Endometrial microvascular endothelial cells (primary cell): ENCODE measurements around the gene HBP1. TPM values are rescaled to one million over a fixed set of nuclear protein-coding genes. Genes with fewer than 3 reads are reported as not detected.
"Not testable (repeated sequence)": the region's sequence is repeated elsewhere in the genome, so short reads cannot be mapped to it uniquely, and the experiment has no call there.

Source experiments
- in situ Hi-C: cut with HindIII; loops from 2 replicates; pipeline ENCODE4 v1.10.0; 2017; ENCODE audit warnings: low sequenced_read_pairs, low pct_unique_long_range_greater_than_20kb; ENCODE audit errors: inconsistent ontology term
- total RNA-seq: library from RNA; depleted of rRNA; stranded (reverse); fragments of >200 nt; gene quantifications from one replicate; pipeline ENCODE4 v1.2.3, GENCODE V29; 2015; ENCODE audit errors: inconsistent ontology term

HBP1 gene
- total RNA-seq, 1 donor from 2014 or later: 53.6 TPM

DNA sequence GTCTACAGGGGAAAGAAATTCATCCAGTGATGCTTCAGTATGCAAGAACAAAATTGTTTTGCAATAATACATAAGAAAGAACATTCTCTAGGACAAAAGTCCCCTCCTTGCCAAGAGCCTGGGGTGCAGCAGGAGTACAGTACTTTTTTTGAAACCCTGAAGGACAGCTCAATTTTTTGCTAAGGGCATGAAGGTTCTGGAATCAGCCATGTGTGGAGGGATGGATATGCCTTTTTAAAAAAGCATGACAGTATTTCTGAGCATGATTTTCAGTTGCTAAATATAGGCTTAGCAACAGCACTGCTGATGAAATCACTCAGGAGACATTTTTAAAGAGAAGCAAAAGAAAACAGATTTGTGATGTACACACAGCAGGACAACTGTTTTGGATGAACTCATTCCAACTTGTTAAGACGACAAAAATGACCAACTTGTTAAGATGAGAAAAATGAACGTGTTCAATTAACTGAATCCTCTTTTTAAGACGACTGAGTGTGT lies 39.3 kb downstream of the HBP1 start:
- in situ Hi-C loops: no loop called here

- in situ Hi-C loops: no loop called here
Measured at GRCh38 chr7:107208563-107208962, 39.8 kb downstream of the HBP1 start.

DNA sequence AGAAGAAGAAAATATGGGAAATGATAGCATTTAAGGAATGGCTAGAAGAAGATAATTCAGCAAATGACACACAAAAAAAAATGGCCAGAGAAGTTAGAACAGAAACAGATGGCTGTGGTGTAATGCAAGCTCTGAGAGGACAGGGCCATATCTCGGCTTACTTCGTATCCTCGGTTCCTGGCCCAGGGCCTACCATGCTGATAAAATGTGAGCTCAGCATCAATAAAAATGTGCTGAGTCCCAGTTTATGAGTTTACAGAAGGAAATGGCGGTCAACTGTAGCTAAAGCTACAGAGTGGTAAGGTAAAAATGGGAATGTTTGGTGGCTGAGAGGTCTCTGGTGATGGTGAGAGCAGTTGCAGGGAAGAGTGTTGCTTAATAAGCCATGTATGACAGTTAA lies 40.8 kb downstream of the HBP1 start:
- in situ Hi-C loops: no loop called here

GRCh38 chr7:107210400-107210799 lies 41.6 kb downstream of the HBP1 start:
- in situ Hi-C loops: no loop called here

DNA sequence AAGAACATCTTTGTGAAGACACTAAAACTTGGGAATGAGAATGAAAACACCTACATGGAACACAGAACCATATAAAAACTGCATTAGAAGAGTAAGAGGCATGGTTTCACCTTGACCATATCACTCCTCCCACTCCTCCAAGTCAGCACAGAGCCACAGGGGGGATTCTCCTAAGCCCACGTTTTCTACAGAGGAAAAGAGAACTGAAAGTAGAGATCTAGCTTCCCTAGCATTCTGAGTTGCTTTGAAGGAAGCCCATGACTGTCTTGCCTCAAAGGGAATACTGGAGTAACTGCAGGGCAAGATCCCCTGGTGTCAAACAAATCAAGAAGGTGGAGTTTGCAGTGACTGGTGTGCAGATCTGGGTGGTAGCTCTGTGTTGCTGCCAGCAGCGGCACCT lies 43.9 kb downstream of the HBP1 start:
- in situ Hi-C loops: no loop called here

- in situ Hi-C loops: no loop called here
Measured at GRCh38 chr7:107213193-107213788, 44.5 kb downstream of the HBP1 start.

DNA sequence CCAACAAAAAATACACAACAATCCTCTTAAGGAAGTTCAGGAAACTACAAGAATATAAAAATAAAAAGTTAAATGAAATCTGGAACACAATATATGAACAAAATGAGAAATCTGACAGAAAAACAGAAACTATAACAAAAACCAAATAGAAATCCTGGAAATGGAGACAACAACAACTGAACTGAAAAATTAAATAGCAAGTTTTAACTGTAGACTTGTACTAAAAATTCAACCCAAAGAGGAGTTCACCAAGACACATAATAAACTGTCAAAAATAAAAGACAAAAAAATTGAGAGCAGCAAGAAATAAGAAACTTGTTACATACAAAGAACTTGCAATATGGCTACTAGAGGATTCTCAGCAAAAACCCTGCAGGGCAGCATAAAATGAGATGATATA lies 45.1 kb downstream of the HBP1 start:
- in situ Hi-C loops: no loop called here

- in situ Hi-C loops: no loop called here
Measured at GRCh38 chr7:107219563-107220244, 50.9 kb downstream of the HBP1 start.

DNA sequence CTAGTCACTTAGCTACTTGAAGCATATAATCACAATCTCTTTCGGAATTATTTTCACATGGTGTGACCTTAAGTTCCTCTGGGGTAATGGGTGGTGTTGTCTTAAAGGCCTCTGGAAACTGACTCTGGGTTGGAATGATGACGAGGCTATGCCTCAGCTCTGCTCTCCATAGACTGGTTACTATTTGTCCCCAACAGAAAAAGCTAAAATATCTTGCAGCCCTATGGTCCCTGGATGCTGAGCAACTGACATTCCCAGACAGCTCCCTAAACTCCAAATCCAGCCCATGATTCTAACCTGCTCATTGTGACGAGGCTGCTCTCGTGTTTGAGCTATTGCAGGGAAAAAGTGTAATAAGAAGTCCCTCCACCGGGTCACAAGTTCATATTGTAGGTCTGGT lies 51.6 kb downstream of the HBP1 start:
- in situ Hi-C loops: no loop called here

DNA sequence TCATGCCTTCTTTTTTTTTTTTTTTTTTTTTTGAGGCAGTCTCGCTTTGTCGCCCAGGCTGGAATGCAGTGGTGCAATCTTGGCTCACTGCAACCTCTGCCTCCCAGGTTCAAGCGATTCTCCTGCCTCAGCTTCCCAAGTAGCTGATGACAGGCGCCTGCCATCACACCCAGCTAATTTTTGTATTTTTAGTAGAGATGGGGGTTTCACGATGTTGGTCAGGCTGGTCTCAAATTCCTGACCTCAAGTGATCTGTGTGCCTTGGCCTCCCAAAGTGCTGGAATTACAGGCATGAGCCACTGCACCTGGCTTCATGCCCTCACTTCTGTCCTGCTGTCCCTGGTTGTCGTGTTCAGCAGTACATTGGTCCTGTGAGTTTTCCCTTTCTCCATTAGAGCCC lies 52.0 kb downstream of the HBP1 start:
- in situ Hi-C loops: not testable (repeated sequence)

GRCh38 chr7:107224374-107225223 lies 55.8 kb downstream of the HBP1 start:
- in situ Hi-C loops: no loop called here

GRCh38 chr7:107228291-107228690 lies 59.5 kb downstream of the HBP1 start:
- in situ Hi-C loops: no loop called here

- in situ Hi-C loops: no loop called here
Measured at GRCh38 chr7:107230334-107230733, 61.5 kb downstream of the HBP1 start.

DNA sequence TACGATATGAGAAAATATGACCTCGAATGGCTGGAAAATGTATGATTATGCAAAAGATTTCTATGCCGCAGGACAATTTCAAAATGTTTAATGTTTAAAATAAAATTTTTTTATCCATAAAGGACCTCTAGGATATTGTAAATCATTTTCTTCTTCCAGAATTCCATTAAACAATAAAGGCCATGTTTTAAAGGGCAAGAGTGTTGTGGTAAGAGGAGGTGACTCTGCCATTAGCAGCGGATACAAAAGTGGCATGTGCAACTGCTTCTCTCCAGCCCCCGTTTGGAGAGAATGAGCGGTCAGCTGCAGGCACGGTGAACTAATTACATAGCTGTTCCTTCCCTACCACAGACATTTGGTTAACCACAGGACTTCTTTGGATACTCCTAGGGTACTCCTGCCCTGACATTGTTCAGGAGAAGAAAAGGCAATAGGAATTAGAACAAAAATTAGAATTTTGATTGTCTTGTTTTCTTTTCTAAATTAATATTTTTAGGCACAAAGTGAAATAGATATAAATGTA lies 63.8 kb downstream of the HBP1 start:
- in situ Hi-C loops: no loop called here

GRCh38 chr7:107233174-107233573 lies 64.4 kb downstream of the HBP1 start:
- in situ Hi-C loops: no loop called here

DNA sequence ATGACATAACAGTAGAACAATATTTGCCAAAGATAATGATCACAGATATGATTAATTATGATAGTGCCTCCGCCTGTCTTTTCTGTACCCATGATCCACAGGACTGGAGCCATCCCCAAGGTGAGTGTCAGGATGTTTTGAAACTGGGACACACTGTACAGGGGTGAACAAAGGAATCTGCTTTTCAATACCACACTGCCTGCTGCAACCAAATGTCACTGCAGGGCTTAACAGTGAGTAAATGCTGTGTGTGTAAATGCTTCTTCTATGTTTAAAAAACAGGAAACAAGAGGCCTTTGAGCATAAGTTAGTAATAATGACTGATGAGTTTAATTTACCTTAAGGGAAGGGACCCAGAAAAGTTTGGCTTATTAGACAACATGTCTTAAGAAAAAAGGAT lies 65.2 kb downstream of the HBP1 start:
- in situ Hi-C loops: no loop called here

- in situ Hi-C loops: no loop called here
Measured at GRCh38 chr7:107234436-107234835, 65.6 kb downstream of the HBP1 start.

DNA sequence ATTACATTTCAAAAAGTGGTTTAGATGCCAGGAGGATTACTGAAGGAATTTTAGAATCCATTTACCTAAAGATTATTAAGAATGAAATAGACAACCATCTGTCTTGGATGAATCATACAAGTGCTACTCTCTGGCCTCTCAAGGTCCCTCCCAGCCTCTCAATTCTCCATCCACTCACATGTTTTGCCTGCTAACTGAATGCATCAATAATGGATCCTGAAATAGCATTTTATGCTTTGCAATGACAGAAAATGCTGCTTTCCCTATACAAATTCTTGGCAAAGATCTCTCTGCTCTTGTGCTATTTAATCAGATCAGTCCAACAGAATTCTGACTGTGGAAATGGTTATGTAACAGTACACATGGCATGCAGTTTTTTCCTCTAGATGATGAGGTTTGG lies 68.1 kb downstream of the HBP1 start:
- in situ Hi-C loops: no loop called here

DNA sequence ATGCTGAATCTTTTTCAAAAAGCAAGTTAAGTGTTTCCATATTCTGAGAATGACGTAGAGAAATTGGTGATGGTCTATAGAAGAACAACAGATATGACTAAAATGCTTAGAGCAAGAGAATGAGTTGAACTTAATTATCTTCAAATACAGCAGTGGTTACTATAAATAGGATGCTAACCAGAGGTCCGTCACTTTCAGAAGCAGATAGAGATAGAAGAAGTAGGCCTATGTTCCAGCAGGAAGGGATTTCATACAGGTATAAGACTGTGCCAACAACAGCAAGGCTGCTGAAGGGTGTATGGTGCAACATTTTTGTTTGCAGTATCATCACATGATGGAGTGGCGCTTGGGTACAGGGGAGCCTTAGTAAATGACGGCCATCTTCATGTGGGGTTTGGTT lies 68.6 kb downstream of the HBP1 start:
- in situ Hi-C loops: no loop called here

GRCh38 chr7:107242267-107242666 lies 73.5 kb downstream of the HBP1 start:
- in situ Hi-C loops: no loop called here
